CD14-positive monocyte (primary cell): ENCODE measurements around the gene KRTAP10-6. TPM values are rescaled to one million over a fixed set of nuclear protein-coding genes. Genes with fewer than 3 reads are reported as not detected.

Experiments used
- DNase-seq, 3 donors: peaks; one replicate each; pipeline ENCODE4 v3.0.0-alpha.2; 2011 to 2022
- H2AFZ ChIP-seq: 2 replicates; pipeline ENCODE4 v1.6.0; 2012; ENCODE audit warnings: mild to moderate bottlenecking, low read depth, low read length, inconsistent platforms; ENCODE audit not compliant: insufficient read depth, poor library complexity, severe bottlenecking
- H3K27ac ChIP-seq, 2 donors: 1 replicate in 1 of 2; 2 replicates in 1 of 2; pipeline ENCODE4 v1.5.1; 2012 to 2013; ENCODE audit warnings: low read length in 2 of 2, control low read depth in 1 of 2, inconsistent platforms in 1 of 2, low read depth in 1 of 2, mild to moderate bottlenecking in 1 of 2
- H3K27me3 ChIP-seq, 2 donors: one replicate each; pipeline versions ENCODE4 v1.6.0 to v1.6.1; 2011 to 2013; ENCODE audit warnings: low read length in 2 of 2; ENCODE audit not compliant: control insufficient read depth in 2 of 2, insufficient read depth in 2 of 2
- H3K36me3 ChIP-seq, 2 donors: replicated peaks in 1 of 2; 1 replicate in 1 of 2; 2 replicates in 1 of 2; pipeline versions ENCODE4 v1.5.1 to v1.6.1; 2012 to 2013; ENCODE audit warnings: low read length in 2 of 2, control low read depth in 1 of 2, inconsistent platforms in 1 of 2, mild to moderate bottlenecking in 1 of 2; ENCODE audit not compliant: insufficient read depth in 2 of 2, control insufficient read depth in 1 of 2
- H3K4me1 ChIP-seq, 2 donors: 1 replicate in 1 of 2; 2 replicates in 1 of 2; pipeline versions ENCODE4 v1.5.1 to v1.6.1; 2012 to 2013; ENCODE audit warnings: low read length in 2 of 2, control low read depth in 1 of 2, inconsistent platforms in 1 of 2, mild to moderate bottlenecking in 1 of 2, moderate library complexity in 1 of 2; ENCODE audit not compliant: insufficient read depth in 2 of 2, control insufficient read depth in 1 of 2
- H3K4me2 ChIP-seq: replicated peaks from 2 replicates; pipeline ENCODE3; 2012; ENCODE audit warnings: low read length, moderate library complexity, mild to moderate bottlenecking; ENCODE audit not compliant: poor library complexity, severe bottlenecking; ENCODE audit errors: extremely low read depth
- H3K4me3 ChIP-seq, 3 experiments: fragments of 200-600 bp in 1 of 3; sonication (generic) in 1 of 3; replicated peaks in 1 of 3; 1 replicate in 2 of 3; 2 replicates in 1 of 3; pipeline ENCODE4 v1.5.1; 2011 to 2013; ENCODE audit warnings: low read length in 3 of 3, mild to moderate bottlenecking in 3 of 3, control low read depth in 2 of 3, low read depth in 2 of 3, inconsistent platforms in 1 of 3, moderate library complexity in 1 of 3
- H3K79me2 ChIP-seq: 2 replicates; pipeline ENCODE4 v1.6.0; 2012; ENCODE audit warnings: mild to moderate bottlenecking, control low read depth, inconsistent platforms, low read length, moderate library complexity; ENCODE audit not compliant: insufficient read depth
- H3K9ac ChIP-seq: 2 replicates; pipeline ENCODE4 v1.6.0; 2017; ENCODE audit warnings: low read length, mild to moderate bottlenecking; ENCODE audit not compliant: insufficient read depth, poor library complexity, severe bottlenecking
- H3K9me3 ChIP-seq, 2 donors: replicated peaks in 1 of 2; 1 replicate in 1 of 2; 2 replicates in 1 of 2; pipeline versions ENCODE4 v1.5.1 to v1.6.1; 2012 to 2013; ENCODE audit warnings: low read length in 2 of 2, control low read depth in 1 of 2; ENCODE audit not compliant: control insufficient read depth in 1 of 2, insufficient read depth in 1 of 2
- H4K20me1 ChIP-seq: 2 replicates; pipeline ENCODE4 v1.6.0; 2012; ENCODE audit warnings: mild to moderate bottlenecking, low read length, control low read depth, moderate library complexity; ENCODE audit not compliant: insufficient read depth
- H3K27ac Mint-ChIP-seq, 7 donors: one replicate each; pipeline ENCODE4 v1.8.0; 2020; ENCODE audit warnings: mild to moderate bottlenecking in 7 of 7, mixed read lengths in 7 of 7, moderate library complexity in 6 of 7, inconsistent platforms in 2 of 7
- H3K27me3 Mint-ChIP-seq, 3 donors: one replicate each; pipeline ENCODE4 v1.8.0; 2021 to 2022; ENCODE audit warnings: low read depth in 3 of 3, mild to moderate bottlenecking in 3 of 3, mixed read lengths in 3 of 3, moderate library complexity in 3 of 3, inconsistent platforms in 1 of 3
- H3K36me3 Mint-ChIP-seq, 2 donors: one replicate each; pipeline ENCODE4 v1.8.0; 2020; ENCODE audit warnings: mixed read lengths in 2 of 2, inconsistent platforms in 1 of 2, mild to moderate bottlenecking in 1 of 2
- H3K4me1 Mint-ChIP-seq: one replicate; pipeline ENCODE4 v1.8.0; 2020; ENCODE audit warnings: mild to moderate bottlenecking, mixed read lengths
- H3K4me3 Mint-ChIP-seq, 2 donors: one replicate each; pipeline ENCODE4 v1.8.0; 2020; ENCODE audit warnings: mild to moderate bottlenecking in 2 of 2, mixed read lengths in 2 of 2, moderate library complexity in 1 of 2
- H3K9me3 Mint-ChIP-seq, 7 donors: one replicate each; pipeline ENCODE4 v1.8.0; 2020 to 2022; ENCODE audit warnings: mixed read lengths in 7 of 7, mild to moderate bottlenecking in 6 of 7, moderate library complexity in 6 of 7, inconsistent platforms in 2 of 7
- CTCF ChIP-seq: fragments of 200-600 bp; IDR thresholded peaks from one replicate; pipeline ENCODE4 v1.8.0; 2022; ENCODE audit warnings: antibody characterized with exemption, mild to moderate bottlenecking
- WGBS: methylation state at CpG from one replicate; pipeline ENCODE4 v1.1.5; 2013; ENCODE audit warnings: missing lambda C conversion rate; ENCODE audit not compliant: insufficient coverage; 5-methylcytosine and 5-hydroxymethylcytosine counted together
- intact Hi-C, 2 donors: fragments of 100-400 bp; cut with micrococcal nuclease; formaldehyde crosslinking; loops; one replicate each; pipeline versions ENCODE4 v1.15.0 to v1.15.1; 2023
- polyA plus RNA-seq, 3 donors: library from polyadenylated mRNA; depleted of rRNA in 1 of 3; unstranded in 2 of 3; stranded (reverse) in 1 of 3; fragments of 300-500 nt in 2 of 3; fragments of >200 nt in 1 of 3; fragmentation: Illumina TruSeq in 2 of 3; gene quantifications; 1 replicate in 2 of 3; 2 replicates in 1 of 3; pipeline ENCODE4 v1.2.3, GENCODE V29; 2012 to 2021

Gene KRTAP10-6
- polyA plus RNA-seq, 3 donors: not detected

- H3K27me3 ChIP-seq: no peaks in the 10 kb centered on the region
- no peaks in the 10 kb centered on the region for H3K4me1 ChIP-seq
- H3K4me3 ChIP-seq: no peak overlapping the region
- Mint-ChIP-seq H3K27ac (peak overlapping the region in 2 of 7 donors; percentile 5 to 43), H3K9me3 (peaks cover 23 to 32% (median 24%) of the 10 kb centered on the region in 7 donors), H3K4me3 (no peak overlapping the region), H3K36me3 (no peaks in the 10 kb centered on the region), H3K27me3 (peaks cover 2 to 9% (median 9%) of the 10 kb centered on the region in 3 donors), H3K4me1 (peaks cover 10% of the 10 kb centered on the region)
- no peak overlapping the region for H3K4me2 ChIP-seq
- no peak overlapping the region for H3K9ac ChIP-seq
- DNase-seq: no peak
- H3K27ac ChIP-seq: no peak overlapping the region
- no peak for TF ChIP-seq CTCF
- no peaks in the 10 kb centered on the region for H3K36me3 ChIP-seq
- no peaks in the 10 kb centered on the region for H4K20me1 ChIP-seq
- H2AFZ ChIP-seq: no peak overlapping the region
- no peaks in the 10 kb centered on the region for H3K79me2 ChIP-seq
- intact Hi-C loops: no loop called here
- H3K9me3 ChIP-seq: peaks cover 18 to 20% of the 10 kb centered on the region in 2 donors
- WGBS: no CpG with 5 or more reads among the region's 4 CpGs
These were observed 26.2 kb upstream of the KRTAP10-6 start for GRCh38 chr21:44618504-44618903.

GRCh38 chr21:44617071-44617501 is 24.8 kb upstream of the KRTAP10-6 start:
- H3K4me1 Mint-ChIP-seq: peaks cover 10% of the 10 kb centered on the region

More at GRCh38 chr21:44617071-44617501, 24.8 kb upstream of the KRTAP10-6 start:
- TF ChIP-seq CTCF: no peak
- H3K9me3 Mint-ChIP-seq: peaks cover 14 to 27% (median 18%) of the 10 kb centered on the region in 7 donors
- Histone ChIP-seq H3K79me2 (no peaks in the 10 kb centered on the region), H3K9me3 (peaks cover 7 to 11% of the 10 kb centered on the region in 2 donors), H3K4me1 (no peaks in the 10 kb centered on the region), H3K4me3 (no peak overlapping the region), H3K36me3 (no peaks in the 10 kb centered on the region), H2AFZ (no peak overlapping the region), H3K27me3 (no peaks in the 10 kb centered on the region), H4K20me1 (no peaks in the 10 kb centered on the region), H3K27ac (no peak overlapping the region), H3K9ac (no peak overlapping the region), H3K4me2 (no peak overlapping the region)
- H3K27me3 Mint-ChIP-seq: peaks cover 4 to 12% (median 7%) of the 10 kb centered on the region in 3 donors
- no peak overlapping the region for H3K27ac Mint-ChIP-seq
- no peaks in the 10 kb centered on the region for H3K36me3 Mint-ChIP-seq
- no peak for DNase-seq
- H3K4me3 Mint-ChIP-seq: no peak overlapping the region
- 83% methylated on average over 7 of the region's 8 CpGs for WGBS
- intact Hi-C loops: no loop called here
